HFF-Myc (cell line): Measurements from ENCODE around the gene GALT.

Source experiments
- DNase-seq: peaks from one replicate; pipeline ENCODE4 v3.0.0-alpha.2; 2011; ENCODE audit warnings: low read depth; ENCODE audit errors: extremely low read depth
- H3K4me3 ChIP-seq: replicated peaks from 2 replicates; pipeline ENCODE4 v1.5.1; 2011; ENCODE audit warnings: low read depth, mild to moderate bottlenecking, control low read depth, low read length
- CTCF ChIP-seq: IDR thresholded peaks from 2 replicates; pipeline ENCODE4 v1.5.1; 2012; ENCODE audit warnings: mild to moderate bottlenecking, low read depth, low read length, control low read depth; ENCODE audit errors: missing control alignments

GALT gene

GRCh38 chr9:34615132-34615531, 31.3 kb upstream of the GALT start:
- no peak for DNase-seq
- TF ChIP-seq CTCF, result no peak
- no peak overlapping the region for H3K4me3 ChIP-seq

- DNase-seq, result peak; percentile 92
- TF ChIP-seq CTCF, result no peak
- H3K4me3 ChIP-seq, result peak within 1 kb of the TSS; percentile 89
Measured at GRCh38 chr9:34620061-34620994, 26.1 kb upstream of the GALT start, which contains the start of gene DCTN3. Gene DCTN3, minus strand, starts transcription at chr9:34620495. Its CDS starts 31 bp downstream, at chr9:34620464.

GRCh38 chr9:34623374-34624235, 22.9 kb upstream of the GALT start:
- no peak for DNase-seq
- no peak for TF ChIP-seq CTCF
- no peak overlapping the region for H3K4me3 ChIP-seq

- TF ChIP-seq CTCF, result no peak
- no peak for DNase-seq
- no peak overlapping the region for H3K4me3 ChIP-seq
Measured at GRCh38 chr9:34624475-34625185, 21.8 kb upstream of the GALT start.

- DNase-seq, result no peak
- no peak for TF ChIP-seq CTCF
Measured at GRCh38 chr9:34625186-34625486, 21.3 kb upstream of the GALT start.

More at GRCh38 chr9:34625186-34625486, 21.3 kb upstream of the GALT start:
- H3K4me3 ChIP-seq, result no peak overlapping the region
